ENCODE measurements around the gene CSTF3.
A peak's percentile ranks its signal among the peaks of the same experiment; 100 is the strongest.
"Not testable (repeated sequence)": the region's sequence is repeated elsewhere in the genome, so short reads cannot be mapped to it uniquely, and the experiment has no call there.

CSTF3 gene

GRCh38 chr11:33161120-33162005 is at the start of gene CSTF3:
Gene CSTF3 (minus strand): TSS chr11:33161480. CDS start chr11:33161325, 155 bp downstream.
- peak; percentile 98 for FAIRE-seq

GRCh38 chr11:33208150-33208549 is 46.9 kb upstream of the CSTF3 start:
- FAIRE-seq: no peak

- no peak for FAIRE-seq
These were observed 46.2 kb upstream of the CSTF3 start for GRCh38 chr11:33207408-33207985.

GRCh38 chr11:33197915-33198727 is 36.8 kb upstream of the CSTF3 start:
- no peak for FAIRE-seq

GRCh38 chr11:33195462-33196173 is 34.3 kb upstream of the CSTF3 start:
- FAIRE-seq: no peak

GRCh38 chr11:33194455-33194854 is 33.2 kb upstream of the CSTF3 start:
- no peak for FAIRE-seq

- FAIRE-seq: no peak
These were observed 30.2 kb upstream of the CSTF3 start for GRCh38 chr11:33191467-33191866.

- no peak for FAIRE-seq
These were observed 26.9 kb upstream of the CSTF3 start for GRCh38 chr11:33187998-33188722.

- no peak for FAIRE-seq
These were observed 24.5 kb upstream of the CSTF3 start for GRCh38 chr11:33185756-33186155.

GRCh38 chr11:33182246-33182878 is 21.1 kb upstream of the CSTF3 start:
- no peak for FAIRE-seq

- FAIRE-seq: no peak
These were observed 18.1 kb upstream of the CSTF3 start for GRCh38 chr11:33179348-33179803.

- no peak for FAIRE-seq
These were observed 17.3 kb upstream of the CSTF3 start for GRCh38 chr11:33178443-33179180.

- no peak for FAIRE-seq
These were observed 16.5 kb upstream of the CSTF3 start for GRCh38 chr11:33177676-33178336.

GRCh38 chr11:33176760-33177159 is 15.5 kb upstream of the CSTF3 start:
- FAIRE-seq: not testable (repeated sequence)

GRCh38 chr11:33172996-33173395 is 11.7 kb upstream of the CSTF3 start:
- no peak for FAIRE-seq

GRCh38 chr11:33172345-33172744 is 11.1 kb upstream of the CSTF3 start:
- no peak for FAIRE-seq

- no peak for FAIRE-seq
These were observed 10.0 kb upstream of the CSTF3 start for GRCh38 chr11:33171251-33171650.

GRCh38 chr11:33168709-33169200 is 7.5 kb upstream of the CSTF3 start:
- no peak for FAIRE-seq

GRCh38 chr11:33162831-33163230 is 1.6 kb upstream of the CSTF3 start:
- no peak for FAIRE-seq

GRCh38 chr11:33160587-33160986 is 693 bp downstream of the CSTF3 start:
- FAIRE-seq: no peak
